Upper lobe of left lung (tissue), 4 donors: Measurements from ENCODE around the gene TMPRSS6.

ENCODE experiments used
- CTCF ChIP-seq, 6 experiments: fragments of 450-650 bp in 4 of 6; fragments of 200-600 bp in 2 of 6; sonication (generic) in 2 of 6; IDR thresholded peaks; one replicate each; pipeline ENCODE4 v1.5.1; 2016 to 2019; ENCODE audit warnings: antibody characterized with exemption in 6 of 6
- POLR2A ChIP-seq, 4 donors: fragments of 450-650 bp; IDR thresholded peaks; one replicate each; pipeline ENCODE4 v1.5.1; 2016 to 2017; ENCODE audit warnings: antibody characterized with exemption in 4 of 4, mild to moderate bottlenecking in 2 of 4
- POLR2AphosphoS5 ChIP-seq, 2 donors: sonication (generic); formaldehyde crosslinking; IDR thresholded peaks; one replicate each; pipeline ENCODE4 v1.5.1; 2017; ENCODE audit warnings: antibody characterized with exemption in 2 of 2

GRCh38 chr22:37141971-37142370, 32.5 kb upstream of the TMPRSS6 start:
- TF ChIP-seq CTCF (IDR thresholded peaks at IDR 0.05) (no peak), POLR2A (IDR thresholded peaks at IDR 0.05) (no peak), POLR2AphosphoS5 (IDR thresholded peaks at IDR 0.05) (no peak)
